Epithelial cell of proximal tubule (primary cell): ENCODE results near the gene RNPEPL1. TPM values are rescaled to one million over a fixed set of nuclear protein-coding genes. Genes with fewer than 3 reads are reported as not detected.

ENCODE experiments used
- DNase-seq: peaks from one replicate; pipeline ENCODE4 v3.0.0-alpha.2; 2011; ENCODE audit warnings: low read depth
- H3K4me3 ChIP-seq: 2 replicates; pipeline ENCODE4 v1.5.1; 2011; ENCODE audit warnings: low read depth, mild to moderate bottlenecking, low read length
- CTCF ChIP-seq: conservative IDR thresholded peaks from 2 replicates; pipeline ENCODE4 v1.5.1; 2012; ENCODE audit warnings: low read depth, mild to moderate bottlenecking, low read length
- total RNA-seq: library from RNA; depleted of rRNA; stranded (reverse); fragments of >200 nt; gene quantifications from 2 replicates; pipeline ENCODE4 v1.2.3, GENCODE V29; 2015

RNPEPL1 gene
- total RNA-seq, 1 donor from 2014 or later, result 53.4 TPM

GRCh38 chr2:240567137-240567871 is 980 bp upstream of the RNPEPL1 start:
- no peak for DNase-seq
- H3K4me3 ChIP-seq, result peak overlapping the region; percentile 69
- no peak for TF ChIP-seq CTCF

GRCh38 chr2:240568678-240569522 is 616 bp downstream of the RNPEPL1 start:
- peak overlapping the region; percentile 70 for H3K4me3 ChIP-seq
- DNase-seq, result no peak
- TF ChIP-seq CTCF, result no peak

GRCh38 chr2:240569523-240569997 is 1.3 kb downstream of the RNPEPL1 start:
- H3K4me3 ChIP-seq, result peak overlapping the region; percentile 70
- no peak for TF ChIP-seq CTCF
- DNase-seq, result no peak

GRCh38 chr2:240569998-240570530 is 1.8 kb downstream of the RNPEPL1 start:
- no peak for DNase-seq
- TF ChIP-seq CTCF, result no peak
- H3K4me3 ChIP-seq, result no peak overlapping the region

GRCh38 chr2:240570531-240571313 is 2.4 kb downstream of the RNPEPL1 start:
- DNase-seq, result no peak
- TF ChIP-seq CTCF, result no peak
- H3K4me3 ChIP-seq, result no peak overlapping the region

- TF ChIP-seq CTCF, result no peak
- no peak overlapping the region for H3K4me3 ChIP-seq
- DNase-seq, result no peak
Measured at GRCh38 chr2:240571314-240571973, 3.2 kb downstream of the RNPEPL1 start.
